ENCODE data around the gene CCDC92.

The CCDC92 gene

GRCh38 chr12:123971770-123972456, 718 bp downstream of the CCDC92 start:
- DNase-seq = peak; percentile 69

DNA sequence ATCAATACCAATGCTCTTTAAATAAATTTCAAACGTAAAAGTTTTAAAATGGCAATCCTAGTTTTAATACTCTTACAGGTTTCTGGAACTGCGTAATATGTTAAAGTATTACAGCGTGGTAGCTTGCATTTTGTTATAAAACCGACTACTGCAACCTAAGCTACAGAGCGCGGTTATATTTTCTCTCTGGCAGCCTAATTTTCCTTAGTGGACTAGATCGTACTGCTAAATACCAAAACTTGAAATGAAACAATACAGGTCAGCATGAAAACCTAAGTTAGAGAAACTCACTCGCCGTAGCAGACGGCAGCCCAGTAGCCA, 1.2 kb downstream of the CCDC92 start:
- DNase-seq = no peak

GRCh38 chr12:123967121-123967586, 5.5 kb downstream of the CCDC92 start:
- DNase-seq = no peak

- DNase-seq = no peak
Observed at GRCh38 chr12:123966596-123966995, 6.0 kb downstream of the CCDC92 start.

DNA sequence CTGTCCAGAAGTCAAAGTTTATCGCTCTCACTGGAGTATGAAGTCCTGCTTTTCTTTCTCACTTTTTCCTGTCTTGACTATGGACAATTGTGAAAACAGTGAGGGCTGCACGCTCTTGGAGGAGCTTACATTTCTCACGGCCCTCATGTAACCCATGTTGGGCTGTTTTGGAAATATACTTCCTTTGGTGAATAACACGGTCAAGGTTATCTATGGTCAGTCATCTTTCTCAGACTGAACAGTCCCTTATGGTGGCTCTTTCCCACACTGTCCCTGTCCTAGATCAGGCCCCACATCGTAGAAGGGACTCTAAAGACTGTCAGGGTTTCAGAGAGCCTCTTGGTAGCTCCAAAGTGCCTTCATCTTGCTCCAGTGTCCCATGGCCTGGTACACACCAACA, 7.2 kb downstream of the CCDC92 start:
- no peak for DNase-seq

- no peak for DNase-seq
Observed at GRCh38 chr12:123963821-123964220, 8.8 kb downstream of the CCDC92 start.

DNA sequence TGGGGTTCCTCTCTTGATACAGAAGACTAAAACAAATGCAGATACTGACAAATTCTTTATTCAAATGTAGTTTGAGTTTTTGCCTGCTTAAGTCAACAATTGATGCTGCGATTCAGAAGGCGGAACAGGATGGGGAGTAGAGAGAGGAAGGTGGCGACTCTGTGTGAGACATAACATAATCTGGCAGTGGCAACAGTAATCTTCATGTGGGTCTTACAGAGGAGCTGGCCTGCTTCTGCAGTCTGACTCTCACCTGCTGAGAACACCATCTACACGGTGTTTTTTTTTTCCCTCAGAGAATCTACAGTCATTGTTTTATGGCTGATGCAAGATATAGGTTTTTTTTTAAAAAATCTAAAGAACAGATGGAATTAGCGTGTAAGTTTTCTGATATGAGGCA, 10.1 kb downstream of the CCDC92 start:
- no peak for DNase-seq

GRCh38 chr12:123961585-123962345, 10.9 kb downstream of the CCDC92 start:
- no peak for DNase-seq

- DNase-seq = no peak
Observed at GRCh38 chr12:123960856-123961255, 11.8 kb downstream of the CCDC92 start.

DNA sequence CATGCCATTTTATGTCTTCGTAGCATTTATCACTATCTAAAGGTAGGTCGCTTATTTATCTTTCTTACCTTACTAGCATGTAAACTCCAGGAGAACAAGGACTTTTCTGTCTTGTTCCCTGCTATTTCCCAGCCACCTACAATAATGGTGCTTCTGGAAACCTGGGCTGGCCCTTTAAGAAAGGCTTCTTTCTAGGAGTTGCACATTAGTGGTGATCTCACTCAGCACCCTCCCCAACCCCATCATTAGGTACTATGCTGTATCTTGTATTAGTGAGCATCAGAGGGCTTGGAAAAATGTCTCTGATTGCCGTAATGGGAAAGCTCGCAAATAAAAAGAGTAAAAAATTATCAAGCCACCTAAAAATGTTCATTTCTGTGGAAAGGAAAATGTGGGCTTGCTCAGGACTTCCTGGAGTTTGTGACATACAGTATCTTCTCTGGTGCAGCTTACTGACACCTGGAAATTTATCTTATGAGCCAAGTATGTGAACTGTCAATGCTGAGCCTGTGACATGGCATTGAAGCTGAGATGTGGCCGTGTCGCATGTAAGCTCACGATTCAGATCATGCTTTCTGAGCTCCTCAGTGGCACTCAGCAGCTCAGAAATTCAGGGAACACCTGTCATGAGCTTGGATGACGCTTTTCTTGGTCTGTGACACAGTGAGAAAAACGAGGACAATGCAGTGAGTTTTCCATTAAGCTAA, 12.4 kb downstream of the CCDC92 start:
- DNase-seq = no peak

DNA sequence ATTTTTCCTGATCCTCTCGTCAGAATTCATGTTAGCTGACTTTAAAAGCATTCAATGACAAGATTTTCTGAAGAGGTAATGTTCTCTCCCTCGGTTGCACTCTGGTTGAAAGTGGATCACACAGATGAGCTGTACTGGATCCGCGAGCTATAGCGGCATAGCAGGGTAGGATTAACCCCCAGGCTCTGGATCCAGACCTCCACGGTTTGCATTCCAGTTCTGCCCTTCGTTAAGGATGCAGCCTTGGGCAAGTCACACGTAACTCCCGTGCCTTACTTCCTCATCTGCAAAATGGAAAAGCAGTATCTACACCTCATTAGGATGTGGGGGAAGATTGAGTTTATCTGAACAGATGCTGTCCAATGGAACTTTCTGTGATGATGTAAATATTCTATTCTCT, 13.8 kb downstream of the CCDC92 start:
- DNase-seq = no peak

GRCh38 chr12:123958462-123958861, 14.2 kb downstream of the CCDC92 start:
- no peak for DNase-seq

DNA sequence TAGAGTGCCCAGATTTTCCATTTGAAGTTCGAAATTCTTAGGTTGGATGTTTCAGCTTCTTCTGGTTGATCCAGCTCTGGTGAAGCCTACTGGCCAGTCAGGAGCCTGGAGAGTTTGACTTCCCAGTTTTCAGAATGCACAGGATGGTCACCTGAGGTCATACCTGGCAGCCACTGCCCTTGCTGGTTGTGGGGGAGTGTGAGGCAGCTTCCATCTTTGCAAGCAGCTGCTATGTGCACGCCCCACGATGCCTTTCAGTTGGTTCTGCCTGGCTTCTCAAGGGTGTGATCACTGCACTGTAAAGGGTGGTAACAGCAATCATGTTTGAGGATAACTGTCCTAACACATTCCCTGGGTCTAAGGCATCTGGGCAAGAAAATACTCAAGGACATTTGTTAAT, 15.4 kb downstream of the CCDC92 start:
- no peak for DNase-seq

GRCh38 chr12:123956249-123956648, 16.4 kb downstream of the CCDC92 start:
- DNase-seq = no peak

- DNase-seq = no peak
Observed at GRCh38 chr12:123954647-123955350, 17.8 kb downstream of the CCDC92 start.

- no peak for DNase-seq
Observed at GRCh38 chr12:123952037-123952436, 20.6 kb downstream of the CCDC92 start.

- DNase-seq = no peak
Observed at GRCh38 chr12:123951467-123951866, 21.2 kb downstream of the CCDC92 start.

- no peak for DNase-seq
Observed at GRCh38 chr12:123950476-123951349, 21.9 kb downstream of the CCDC92 start.

DNA sequence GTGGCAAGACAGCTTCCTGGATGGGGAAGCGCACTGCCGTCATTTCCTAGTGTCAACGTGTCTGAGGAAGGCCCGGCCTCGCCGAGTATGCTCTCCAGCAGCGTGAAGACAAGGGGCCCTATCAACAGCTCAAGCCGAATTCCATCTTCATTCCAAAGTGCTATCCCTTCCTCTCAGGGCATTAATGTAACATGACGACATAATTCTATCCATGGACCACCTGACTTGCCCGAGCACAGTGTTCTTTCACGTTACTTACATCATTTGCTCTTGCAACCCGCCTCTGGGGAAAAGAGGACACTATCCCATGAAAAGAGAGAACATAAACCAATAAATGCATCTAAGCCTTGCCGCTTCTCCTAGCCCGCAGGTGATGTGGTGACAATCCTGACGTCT, 22.9 kb downstream of the CCDC92 start:
- no peak for DNase-seq

GRCh38 chr12:123948796-123949769, 23.5 kb downstream of the CCDC92 start:
- DNase-seq = no peak

DNA sequence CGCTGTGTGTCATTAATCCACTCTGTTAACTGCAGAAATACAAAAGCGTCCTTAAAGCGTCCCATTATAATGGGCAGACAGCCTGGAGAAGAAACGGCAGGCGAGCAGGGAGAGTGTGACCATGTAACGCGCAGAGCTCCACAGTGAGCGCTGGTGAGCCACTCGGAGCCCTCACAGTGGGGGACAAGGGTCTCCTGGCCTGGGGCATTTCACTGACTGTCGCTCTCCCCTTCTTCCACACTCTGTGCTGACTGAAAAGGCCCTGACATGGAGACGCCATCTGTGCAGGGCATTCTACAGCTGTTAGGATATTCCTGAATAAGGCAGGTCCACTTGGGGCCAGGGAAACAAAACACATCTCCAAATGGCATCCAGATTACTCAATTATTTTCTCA, 24.2 kb downstream of the CCDC92 start:
- DNase-seq = no peak

Measured in RPMI8226 (cell line).